Measurements from ENCODE around the gene S100Z.

GRCh38 chr5:76820526-76820890 lies 29.3 kb upstream of the S100Z start:
- TF ChIP-seq, protein P1, sequence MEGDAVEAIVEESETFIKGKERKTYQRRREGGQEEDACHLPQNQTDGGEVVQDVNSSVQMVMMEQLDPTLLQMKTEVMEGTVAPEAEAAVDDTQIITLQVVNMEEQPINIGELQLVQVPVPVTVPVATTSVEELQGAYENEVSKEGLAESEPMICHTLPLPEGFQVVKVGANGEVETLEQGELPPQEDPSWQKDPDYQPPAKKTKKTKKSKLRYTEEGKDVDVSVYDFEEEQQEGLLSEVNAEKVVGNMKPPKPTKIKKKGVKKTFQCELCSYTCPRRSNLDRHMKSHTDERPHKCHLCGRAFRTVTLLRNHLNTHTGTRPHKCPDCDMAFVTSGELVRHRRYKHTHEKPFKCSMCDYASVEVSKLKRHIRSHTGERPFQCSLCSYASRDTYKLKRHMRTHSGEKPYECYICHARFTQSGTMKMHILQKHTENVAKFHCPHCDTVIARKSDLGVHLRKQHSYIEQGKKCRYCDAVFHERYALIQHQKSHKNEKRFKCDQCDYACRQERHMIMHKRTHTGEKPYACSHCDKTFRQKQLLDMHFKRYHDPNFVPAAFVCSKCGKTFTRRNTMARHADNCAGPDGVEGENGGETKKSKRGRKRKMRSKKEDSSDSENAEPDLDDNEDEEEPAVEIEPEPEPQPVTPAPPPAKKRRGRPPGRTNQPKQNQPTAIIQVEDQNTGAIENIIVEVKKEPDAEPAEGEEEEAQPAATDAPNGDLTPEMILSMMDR (IDR thresholded peaks at IDR 0.05; ENCODE audit: insufficient read depth, low read length, poor library complexity, severe bottlenecking), result no peak
- no peak for TF ChIP-seq EZH2phosphoT487 (conservative IDR thresholded peaks at IDR 0.05; ENCODE audit: low read length)

Measured in SU-DHL-6 (cell line).